ENCODE measurements around the gene PDE5A.
"Not testable (repeated sequence)": the region's sequence is repeated elsewhere in the genome, so short reads cannot be mapped to it uniquely, and the experiment has no call there.

GRCh38 chr4:119462733-119463132 is 165.9 kb downstream of the PDE5A start:
- TF ChIP-seq, protein P1, sequence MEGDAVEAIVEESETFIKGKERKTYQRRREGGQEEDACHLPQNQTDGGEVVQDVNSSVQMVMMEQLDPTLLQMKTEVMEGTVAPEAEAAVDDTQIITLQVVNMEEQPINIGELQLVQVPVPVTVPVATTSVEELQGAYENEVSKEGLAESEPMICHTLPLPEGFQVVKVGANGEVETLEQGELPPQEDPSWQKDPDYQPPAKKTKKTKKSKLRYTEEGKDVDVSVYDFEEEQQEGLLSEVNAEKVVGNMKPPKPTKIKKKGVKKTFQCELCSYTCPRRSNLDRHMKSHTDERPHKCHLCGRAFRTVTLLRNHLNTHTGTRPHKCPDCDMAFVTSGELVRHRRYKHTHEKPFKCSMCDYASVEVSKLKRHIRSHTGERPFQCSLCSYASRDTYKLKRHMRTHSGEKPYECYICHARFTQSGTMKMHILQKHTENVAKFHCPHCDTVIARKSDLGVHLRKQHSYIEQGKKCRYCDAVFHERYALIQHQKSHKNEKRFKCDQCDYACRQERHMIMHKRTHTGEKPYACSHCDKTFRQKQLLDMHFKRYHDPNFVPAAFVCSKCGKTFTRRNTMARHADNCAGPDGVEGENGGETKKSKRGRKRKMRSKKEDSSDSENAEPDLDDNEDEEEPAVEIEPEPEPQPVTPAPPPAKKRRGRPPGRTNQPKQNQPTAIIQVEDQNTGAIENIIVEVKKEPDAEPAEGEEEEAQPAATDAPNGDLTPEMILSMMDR (IDR thresholded peaks at IDR 0.05), result not testable (repeated sequence)
- not testable (repeated sequence) for TF ChIP-seq POLR2A (IDR thresholded peaks at IDR 0.05)

All from lower leg skin (tissue), 3 donors.